ENCODE measurements around the gene CERS3.

DNA sequence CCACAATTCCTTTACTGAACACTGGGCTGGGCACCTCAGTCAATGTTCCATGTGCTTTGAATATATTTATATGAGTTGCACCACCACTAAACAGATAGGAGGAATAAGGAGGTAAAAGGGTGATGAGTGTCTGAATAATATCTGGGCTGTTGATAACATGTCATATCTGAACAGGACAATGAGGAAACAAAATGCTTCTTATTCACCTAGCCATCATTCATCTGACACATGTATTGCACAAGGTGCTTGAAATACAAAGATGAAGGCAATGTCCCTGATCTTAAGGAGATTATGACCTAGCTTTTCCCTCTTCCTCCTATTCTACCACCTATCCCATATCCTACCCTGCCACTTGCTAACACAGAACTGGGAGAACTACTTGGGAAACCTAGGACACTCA, 8.0 kb upstream of the CERS3 start:
- no peak for TF ChIP-seq CTCF (IDR thresholded peaks at IDR 0.05)
- no peak for TF ChIP-seq POLR2AphosphoS5 (IDR thresholded peaks at IDR 0.05; ENCODE audit: low read depth, low read length)

Data from Panc1 (cell line).